ENCODE data around the gene FLT3LG.

The FLT3LG gene

GRCh38 chr19:49503582-49503962, 29.6 kb downstream of the FLT3LG start:
- no peak for DNase-seq (ENCODE audit: extremely low spot score, insufficient read length, low read depth)
- FAIRE-seq = no peak

- FAIRE-seq = peak; percentile 92
- peak; percentile 59 for DNase-seq (ENCODE audit: extremely low spot score, insufficient read length, low read depth)
These were observed 32.6 kb downstream of the FLT3LG start for GRCh38 chr19:49506575-49507105.

- no peak for DNase-seq (ENCODE audit: extremely low spot score, insufficient read length, low read depth)
- FAIRE-seq = no peak
These were observed 33.9 kb downstream of the FLT3LG start for GRCh38 chr19:49507803-49508494.

GRCh38 chr19:49512970-49513745, 39.1 kb downstream of the FLT3LG start:
- DNase-seq (ENCODE audit: extremely low spot score, insufficient read length, low read depth) (no peak), FAIRE-seq (no peak)

- FAIRE-seq (no peak), DNase-seq (ENCODE audit: extremely low spot score, insufficient read length, low read depth) (no peak)
These were observed 39.7 kb downstream of the FLT3LG start for GRCh38 chr19:49513746-49514118.

GRCh38 chr19:49514151-49514550, 40.1 kb downstream of the FLT3LG start:
- DNase-seq (ENCODE audit: extremely low spot score, insufficient read length, low read depth) (no peak), FAIRE-seq (no peak)

GRCh38 chr19:49515767-49516166, 41.8 kb downstream of the FLT3LG start:
- FAIRE-seq (no peak), DNase-seq (ENCODE audit: extremely low spot score, insufficient read length, low read depth) (no peak)

- FAIRE-seq (no peak), DNase-seq (ENCODE audit: extremely low spot score, insufficient read length, low read depth) (no peak)
These were observed 44.0 kb downstream of the FLT3LG start for GRCh38 chr19:49518033-49518432.

GRCh38 chr19:49520705-49521319, 46.8 kb downstream of the FLT3LG start:
- DNase-seq (ENCODE audit: extremely low spot score, insufficient read length, low read depth) (no peak), FAIRE-seq (no peak)

- FAIRE-seq = no peak
- DNase-seq (ENCODE audit: extremely low spot score, insufficient read length, low read depth) = no peak
These were observed 50.9 kb downstream of the FLT3LG start for GRCh38 chr19:49524812-49525455.

- DNase-seq (ENCODE audit: extremely low spot score, insufficient read length, low read depth) (no peak), FAIRE-seq (no peak)
These were observed 54.3 kb downstream of the FLT3LG start for GRCh38 chr19:49528211-49528771.

GRCh38 chr19:49530708-49531107, 56.7 kb downstream of the FLT3LG start:
- DNase-seq (ENCODE audit: extremely low spot score, insufficient read length, low read depth) (no peak), FAIRE-seq (no peak)

GRCh38 chr19:49533551-49534488, 59.8 kb downstream of the FLT3LG start:
- peak; percentile 39 for DNase-seq (ENCODE audit: extremely low spot score, insufficient read length, low read depth)
- peak; percentile 60 for FAIRE-seq

- peak; percentile 56 for FAIRE-seq
- DNase-seq (ENCODE audit: extremely low spot score, insufficient read length, low read depth) = no peak
These were observed 60.8 kb downstream of the FLT3LG start for GRCh38 chr19:49534632-49535385.
